ENCODE results near the gene MORN1. TPM values are rescaled to one million over a fixed set of nuclear protein-coding genes. Genes with fewer than 3 reads are reported as not detected.

Gene MORN1
- total and polyA plus RNA-seq, 11 donors = 2.2 to 8.2 (median 3.8) TPM

DNA sequence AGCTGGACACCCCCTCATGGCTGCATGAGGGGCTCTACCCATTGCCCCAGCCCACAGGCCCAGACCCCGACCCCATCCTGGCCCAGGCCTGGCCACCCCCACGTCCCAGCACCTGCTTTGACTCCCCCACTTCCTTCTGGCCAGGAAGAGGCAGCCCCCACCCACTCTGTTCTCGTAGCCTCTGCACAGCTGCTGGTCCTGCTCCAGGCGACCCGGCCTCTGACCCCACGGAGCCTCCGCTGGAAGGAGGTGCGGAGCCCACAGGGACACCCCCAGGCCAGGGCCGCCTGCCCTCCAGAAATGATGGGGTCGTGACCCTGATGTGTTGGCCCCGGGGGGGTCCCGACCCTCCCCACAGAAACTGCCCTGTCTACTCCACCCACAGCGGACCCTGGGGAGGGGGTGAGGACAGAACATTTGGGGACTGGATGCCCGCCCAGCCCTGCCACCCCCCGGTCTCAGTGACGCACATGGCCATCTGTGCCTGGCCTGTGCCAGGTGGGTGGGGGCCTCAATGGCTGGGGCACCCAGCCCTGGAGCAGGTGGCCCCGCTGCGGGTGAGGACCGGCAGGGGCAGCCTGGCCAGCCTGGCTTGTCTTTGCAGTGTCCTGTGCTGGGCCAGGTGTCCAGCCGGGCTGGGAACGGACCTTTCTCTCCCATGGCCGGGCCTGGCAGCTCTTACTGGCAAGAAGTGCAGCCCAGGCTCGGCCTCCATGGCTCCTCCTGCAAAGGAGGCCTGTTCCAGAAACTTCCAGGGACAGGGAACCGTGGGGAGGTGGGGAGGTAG lies 78.6 kb downstream of the MORN1 start:
- DNase-seq (no peak), ATAC-seq (peak; percentile 2 to 8 (median 4))
- TF ChIP-seq, protein P1, sequence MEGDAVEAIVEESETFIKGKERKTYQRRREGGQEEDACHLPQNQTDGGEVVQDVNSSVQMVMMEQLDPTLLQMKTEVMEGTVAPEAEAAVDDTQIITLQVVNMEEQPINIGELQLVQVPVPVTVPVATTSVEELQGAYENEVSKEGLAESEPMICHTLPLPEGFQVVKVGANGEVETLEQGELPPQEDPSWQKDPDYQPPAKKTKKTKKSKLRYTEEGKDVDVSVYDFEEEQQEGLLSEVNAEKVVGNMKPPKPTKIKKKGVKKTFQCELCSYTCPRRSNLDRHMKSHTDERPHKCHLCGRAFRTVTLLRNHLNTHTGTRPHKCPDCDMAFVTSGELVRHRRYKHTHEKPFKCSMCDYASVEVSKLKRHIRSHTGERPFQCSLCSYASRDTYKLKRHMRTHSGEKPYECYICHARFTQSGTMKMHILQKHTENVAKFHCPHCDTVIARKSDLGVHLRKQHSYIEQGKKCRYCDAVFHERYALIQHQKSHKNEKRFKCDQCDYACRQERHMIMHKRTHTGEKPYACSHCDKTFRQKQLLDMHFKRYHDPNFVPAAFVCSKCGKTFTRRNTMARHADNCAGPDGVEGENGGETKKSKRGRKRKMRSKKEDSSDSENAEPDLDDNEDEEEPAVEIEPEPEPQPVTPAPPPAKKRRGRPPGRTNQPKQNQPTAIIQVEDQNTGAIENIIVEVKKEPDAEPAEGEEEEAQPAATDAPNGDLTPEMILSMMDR (IDR thresholded peaks at IDR 0.05) = no peak
- TF ChIP-seq POLR2A (IDR thresholded peaks at IDR 0.05) = no peak
- intact Hi-C loops (cut with DNase I) = loop anchor here in 7 of 10 donors (5.0 to 10.0 kb wide), 7 partner anchors 35 to 118 kb away; partner anchors contain the start of genes FAAP20 (in 3 of the 7) and SKI (in 1 of the 7)
- no peaks in the 10 kb centered on the region for H3K9me3 ChIP-seq
- 47 to 70% (median 53%) methylated on average over 15 to 24 of the region's 24 CpGs for WGBS, 4 donors
- peaks cover 0 to 21% (median 17%) of the 10 kb centered on the region in 9 donors for H3K36me3 ChIP-seq
- H3K27ac ChIP-seq = peak overlapping the region; percentile 71 to 95 (median 88)
- peaks cover 0 to 66% (median 51%) of the 10 kb centered on the region in 12 donors for H3K4me1 ChIP-seq
- H3K27me3 ChIP-seq = no peaks in the 10 kb centered on the region
- H3K4me3 ChIP-seq = no peak overlapping the region

DNA sequence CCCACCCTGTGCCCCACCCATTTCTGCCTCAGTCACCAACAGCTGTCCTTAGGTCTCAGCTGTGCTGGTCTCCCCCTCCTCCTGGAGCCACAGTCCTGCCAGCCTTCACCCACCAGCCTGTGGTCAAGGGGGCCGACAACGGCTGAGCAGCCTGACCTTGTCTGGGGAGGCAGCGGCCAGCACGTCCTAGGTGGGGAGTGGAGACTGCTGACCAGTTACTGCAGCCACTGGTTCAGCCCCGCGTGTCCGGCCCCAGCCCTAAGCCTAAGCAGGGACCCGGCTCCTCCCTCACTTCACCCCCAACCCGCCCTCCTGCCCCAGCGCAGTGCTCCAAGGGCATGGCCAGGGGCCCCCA lies 79.2 kb downstream of the MORN1 start:
- DNase-seq (no peak), ATAC-seq (peak in 3 of 4 donors; percentile 2 to 11 (median 4))
- H3K4me3 ChIP-seq = no peak overlapping the region
- H3K27me3 ChIP-seq = no peaks in the 10 kb centered on the region
- WGBS, 4 donors = 50 to 60% (median 55%) methylated on average over 10 of the region's 10 CpGs; no CpG with 5 or more reads in 1 of the 4 donors
- TF ChIP-seq, protein P1 (IDR thresholded peaks at IDR 0.05) = no peak
- TF ChIP-seq POLR2A (IDR thresholded peaks at IDR 0.05) = no peak
- H3K4me1 ChIP-seq = peaks cover 0 to 62% (median 51%) of the 10 kb centered on the region in 12 donors
- peak overlapping the region in 10 of 12 donors; percentile 67 to 95 (median 88) for H3K27ac ChIP-seq
- intact Hi-C loops (cut with DNase I) = loop anchor here in 7 of 10 donors (5.0 to 10.0 kb wide), 7 partner anchors 35 to 117 kb away; partner anchors contain the start of genes FAAP20 (in 3 of the 7) and SKI (in 1 of the 7)
- H3K9me3 ChIP-seq = no peaks in the 10 kb centered on the region
- peaks cover 0 to 26% (median 23%) of the 10 kb centered on the region in 9 donors for H3K36me3 ChIP-seq

DNA sequence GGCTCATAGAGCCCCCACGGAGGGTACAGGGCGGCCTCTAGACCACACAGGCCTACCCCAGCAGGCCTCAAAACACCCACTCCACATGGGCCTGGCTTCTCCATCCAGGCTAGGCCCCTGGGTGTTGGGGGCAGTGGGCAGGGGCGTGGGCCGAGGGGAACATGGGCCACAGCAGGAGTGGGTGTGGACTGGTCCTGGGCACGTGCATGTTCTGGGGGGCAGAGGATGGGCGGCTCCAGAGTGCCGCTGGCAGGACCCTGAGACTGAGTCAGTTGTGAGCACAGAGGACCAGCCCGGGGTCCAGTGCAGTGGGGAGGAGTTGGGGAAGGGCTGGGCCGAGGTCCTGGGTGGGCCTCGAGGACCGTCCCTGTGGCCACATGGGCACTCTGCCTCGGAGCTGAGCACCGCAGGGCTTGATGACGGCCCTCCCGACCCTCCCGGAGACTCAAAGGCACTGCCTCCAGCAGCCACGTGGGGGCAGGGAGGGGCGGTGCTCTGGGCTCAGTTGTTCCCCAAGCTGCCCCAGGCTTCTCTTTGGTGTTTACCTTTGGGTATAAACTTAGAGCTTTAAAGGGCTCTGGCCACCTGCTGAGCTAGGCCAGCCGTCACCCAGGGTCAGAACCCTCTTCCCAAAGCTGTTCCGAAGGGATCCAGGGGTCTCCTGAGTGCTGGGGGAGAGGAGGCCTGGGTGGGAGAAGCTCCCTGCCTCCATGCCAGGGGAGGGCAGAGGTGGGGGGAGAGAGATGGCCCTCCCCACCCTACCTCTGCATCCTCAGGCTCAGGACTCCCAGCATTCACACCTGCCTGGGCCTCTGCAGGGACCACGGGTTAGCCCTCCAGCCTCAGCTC lies 79.9 kb downstream of the MORN1 start:
- no peaks in the 10 kb centered on the region for H3K9me3 ChIP-seq
- TF ChIP-seq POLR2A (IDR thresholded peaks at IDR 0.05) = no peak
- TF ChIP-seq, protein P1 (IDR thresholded peaks at IDR 0.05) = peak in 11 of 12 donors; percentile 11 to 54 (median 36)
- no peak overlapping the region for H3K4me3 ChIP-seq
- H3K36me3 ChIP-seq = peaks cover 0 to 34% (median 30%) of the 10 kb centered on the region in 9 donors
- ATAC-seq = peak in 3 of 4 donors; percentile 21 to 42 (median 38)
- peak overlapping the region in 10 of 12 donors; percentile 67 to 95 (median 88) for H3K27ac ChIP-seq
- no peak for DNase-seq
- WGBS, 4 donors = 47 to 59% (median 52%) methylated on average over 12 to 21 of the region's 21 CpGs
- H3K4me1 ChIP-seq = peaks cover 0 to 59% (median 48%) of the 10 kb centered on the region in 12 donors
- H3K27me3 ChIP-seq = no peaks in the 10 kb centered on the region
- intact Hi-C loops (cut with DNase I) = loop anchor here in 7 of 10 donors (5.0 to 10.0 kb wide), 7 partner anchors 34 to 117 kb away; partner anchors contain the start of genes FAAP20 (in 3 of the 7) and SKI (in 1 of the 7)
